ENCODE data around the gene FNBP1L.

Gene FNBP1L

DNA sequence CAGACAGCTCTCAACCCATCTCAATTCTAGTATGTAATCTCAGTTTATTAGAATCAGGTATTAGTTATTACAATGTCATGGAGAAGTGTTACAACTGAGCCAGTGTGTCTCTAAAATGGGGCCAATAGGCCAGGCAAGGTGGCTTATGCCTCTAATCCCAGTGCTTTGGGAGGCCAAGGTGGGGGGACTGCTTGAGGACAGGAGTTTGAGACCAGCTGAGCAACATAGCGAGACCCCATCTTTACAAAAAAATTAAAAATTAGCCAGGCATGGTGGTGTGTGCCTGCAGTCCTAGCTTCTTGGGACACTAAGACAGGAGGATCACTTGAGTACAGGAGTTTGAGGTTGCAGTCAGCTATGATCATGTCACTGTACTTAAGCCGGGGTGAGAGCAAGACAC, 128.8 kb downstream of the FNBP1L start:
- no peaks in the 10 kb centered on the region for H3K9me3 ChIP-seq (ENCODE audit: insufficient read depth, low read depth, low read length)
- H3K36me3 ChIP-seq (ENCODE audit: insufficient read depth, low read depth, low read length), result peaks cover 32% of the 10 kb centered on the region
- no peak overlapping the region for H3K27ac ChIP-seq (ENCODE audit: low read length)
- peaks cover 12% of the 10 kb centered on the region; the same call in 1 of the 2 replicates for H3K4me1 ChIP-seq (ENCODE audit: insufficient read depth, low read length)
- H3K27me3 ChIP-seq (ENCODE audit: insufficient read depth, low read length), result no peaks in the 10 kb centered on the region
- no peak overlapping the region for H3K4me3 ChIP-seq (ENCODE audit: low read length)
- H3K9ac ChIP-seq (ENCODE audit: low read depth, low read length), result no peak overlapping the region

DNA sequence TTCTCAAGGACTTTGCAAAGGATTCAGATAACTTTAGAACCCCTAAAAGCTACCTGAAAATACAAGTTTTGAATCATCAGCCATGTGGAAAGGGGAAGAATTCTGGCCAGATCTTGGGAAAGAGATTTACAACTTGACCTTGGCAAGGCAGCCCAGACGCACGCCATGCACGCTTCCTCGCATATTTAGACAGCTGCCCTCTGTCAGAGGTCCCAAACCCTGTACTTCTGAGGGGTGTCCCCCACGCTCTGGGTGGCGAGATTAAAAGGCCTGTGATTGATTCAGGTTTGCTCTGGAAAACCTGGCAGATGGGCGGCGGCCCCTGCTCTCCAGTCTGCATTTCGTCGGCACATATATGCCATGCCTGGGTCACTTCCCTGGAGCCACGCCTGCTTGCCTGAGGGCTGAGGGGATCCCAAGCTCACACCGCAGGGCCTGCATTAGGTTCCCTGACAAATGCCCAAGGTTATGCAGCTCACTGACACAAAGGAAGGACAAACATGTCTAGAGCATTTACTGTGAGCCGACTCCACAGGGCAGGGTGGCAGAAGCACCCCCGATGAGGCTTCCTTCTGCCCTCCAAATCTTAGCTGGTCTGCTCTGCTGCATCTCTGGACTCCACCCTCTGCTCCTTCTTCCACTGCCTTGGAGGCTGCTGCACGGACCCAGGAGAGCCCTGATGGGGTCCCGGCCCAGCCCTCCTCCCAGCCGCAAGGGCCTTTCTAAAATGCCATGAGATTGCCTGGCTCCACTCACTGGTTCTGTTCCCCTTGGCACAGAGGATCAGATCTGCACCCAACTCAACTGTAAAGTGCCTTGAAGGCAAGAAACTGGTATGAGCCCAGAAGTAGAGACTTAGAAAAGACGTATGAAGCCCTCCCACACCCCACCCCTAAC, 129.9 kb downstream of the FNBP1L start:
- no peak overlapping the region for H3K27ac ChIP-seq (ENCODE audit: low read length)
- H3K9me3 ChIP-seq (ENCODE audit: insufficient read depth, low read depth, low read length), result no peaks in the 10 kb centered on the region
- no peak overlapping the region for H3K4me3 ChIP-seq (ENCODE audit: low read length)
- H3K36me3 ChIP-seq (ENCODE audit: insufficient read depth, low read depth, low read length), result peaks cover 37% of the 10 kb centered on the region
- no peak overlapping the region for H3K9ac ChIP-seq (ENCODE audit: low read depth, low read length)
- H3K4me1 ChIP-seq (ENCODE audit: insufficient read depth, low read length), result peaks cover 2% of the 10 kb centered on the region; the same call in 1 of the 2 replicates
- no peaks in the 10 kb centered on the region for H3K27me3 ChIP-seq (ENCODE audit: insufficient read depth, low read length)

DNA sequence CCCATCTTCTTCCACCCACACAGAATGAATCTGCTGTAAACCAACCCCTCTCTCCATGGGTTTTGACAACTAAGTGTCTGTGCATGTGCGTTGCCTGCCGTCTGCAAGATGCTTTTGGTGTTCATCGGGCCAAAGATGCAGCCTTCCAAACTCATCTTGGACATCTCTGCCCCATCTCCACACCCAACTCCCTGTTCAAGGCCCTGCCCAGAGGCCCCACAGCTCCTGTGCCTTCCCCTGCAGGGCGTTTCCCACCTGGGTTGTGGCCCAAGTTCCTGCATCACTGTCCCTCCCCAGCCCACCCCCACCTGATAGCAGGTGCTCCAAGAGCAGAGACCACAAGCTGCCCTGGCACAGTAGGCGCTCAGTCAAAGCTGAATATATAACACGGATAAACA, 130.5 kb downstream of the FNBP1L start:
- H3K27me3 ChIP-seq (ENCODE audit: insufficient read depth, low read length), result no peaks in the 10 kb centered on the region
- no peak overlapping the region for H3K4me3 ChIP-seq (ENCODE audit: low read length)
- H3K9ac ChIP-seq (ENCODE audit: low read depth, low read length), result no peak overlapping the region
- H3K9me3 ChIP-seq (ENCODE audit: insufficient read depth, low read depth, low read length), result no peaks in the 10 kb centered on the region
- H3K4me1 ChIP-seq (ENCODE audit: insufficient read depth, low read length), result 0 out of 2 replicates have a peak, but pooled peaks cover 2% of the 10 kb centered on the region
- H3K27ac ChIP-seq (ENCODE audit: low read length), result no peak overlapping the region
- H3K36me3 ChIP-seq (ENCODE audit: insufficient read depth, low read depth, low read length), result peaks cover 38% of the 10 kb centered on the region

DNA sequence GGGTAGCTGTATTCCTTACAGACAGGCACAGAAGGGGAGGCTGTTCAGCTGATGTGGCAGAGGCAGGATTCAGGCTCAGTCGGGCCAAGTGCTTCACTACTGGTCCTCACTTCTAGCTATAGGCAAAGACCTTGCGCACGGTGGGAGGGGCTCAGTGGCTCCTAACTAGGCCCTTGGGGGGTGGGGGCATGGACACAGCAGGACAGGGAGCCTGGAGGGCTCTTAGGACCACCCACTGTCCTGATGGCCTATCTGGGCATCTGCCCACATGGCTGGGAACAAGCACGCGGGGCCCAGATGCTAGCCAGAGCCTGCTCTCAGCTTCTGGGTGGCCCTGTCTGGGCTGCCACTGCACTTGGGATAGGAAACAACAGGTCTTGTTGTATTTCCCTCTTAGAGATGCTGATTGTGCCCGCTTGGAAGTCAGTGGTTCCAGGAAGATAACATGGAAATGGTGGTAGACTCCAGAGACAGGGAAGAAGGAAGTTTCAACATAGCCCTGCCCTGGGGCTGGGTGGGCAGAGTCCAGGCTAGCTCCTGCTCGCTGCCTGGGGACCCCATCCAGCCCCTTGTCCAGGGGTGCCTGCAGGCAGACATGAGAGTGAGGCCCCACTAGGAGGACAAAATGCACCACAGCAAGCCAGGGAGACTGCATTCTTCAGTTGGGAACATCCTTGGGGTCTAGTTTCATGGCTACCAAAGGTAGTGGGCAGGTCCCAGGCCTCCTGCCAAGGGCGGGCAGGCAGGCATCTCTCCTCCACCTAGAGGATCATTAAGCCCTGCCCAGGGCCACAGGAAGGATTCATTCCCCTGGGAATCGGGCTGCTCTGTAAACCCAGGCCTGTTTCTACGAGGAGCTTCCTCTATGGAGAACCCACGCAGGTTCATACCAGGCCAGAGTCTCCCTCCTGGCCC, 131.2 kb downstream of the FNBP1L start:
- Histone ChIP-seq H3K4me1 (ENCODE audit: insufficient read depth, low read length) (0 out of 2 replicates have a peak, but pooled peaks cover 2% of the 10 kb centered on the region), H3K27ac (ENCODE audit: low read length) (no peak overlapping the region), H3K9ac (ENCODE audit: low read depth, low read length) (no peak overlapping the region), H3K4me3 (ENCODE audit: low read length) (no peak overlapping the region), H3K27me3 (ENCODE audit: insufficient read depth, low read length) (no peaks in the 10 kb centered on the region), H3K36me3 (ENCODE audit: insufficient read depth, low read depth, low read length) (peaks cover 41% of the 10 kb centered on the region), H3K9me3 (ENCODE audit: insufficient read depth, low read depth, low read length) (no peaks in the 10 kb centered on the region)

DNA sequence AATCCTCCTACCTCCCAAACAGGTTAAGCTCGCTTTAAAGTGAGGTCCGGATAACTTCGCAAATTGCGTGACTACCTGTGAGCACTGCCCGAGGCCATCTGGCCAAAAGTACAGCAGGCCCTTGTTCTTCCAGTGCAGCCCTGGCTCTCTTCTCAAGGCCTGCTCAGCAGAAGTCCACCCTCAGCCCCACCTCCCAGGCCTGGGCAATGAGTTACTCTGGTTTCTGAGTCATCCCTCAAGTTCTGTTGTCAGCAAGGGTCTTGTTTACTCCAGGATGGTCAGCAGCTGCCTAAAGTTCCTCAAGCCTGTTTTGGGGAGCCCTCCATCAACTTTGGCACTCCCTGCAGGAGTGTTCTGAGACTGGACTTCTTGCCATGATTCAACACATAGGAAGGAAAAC, 132.0 kb downstream of the FNBP1L start:
- Histone ChIP-seq H3K36me3 (ENCODE audit: insufficient read depth, low read depth, low read length) (peaks cover 34% of the 10 kb centered on the region), H3K27me3 (ENCODE audit: insufficient read depth, low read length) (no peaks in the 10 kb centered on the region), H3K27ac (ENCODE audit: low read length) (no peak overlapping the region), H3K4me1 (ENCODE audit: insufficient read depth, low read length) (0 out of 2 replicates have a peak, but pooled peaks cover 2% of the 10 kb centered on the region), H3K9ac (ENCODE audit: low read depth, low read length) (no peak overlapping the region), H3K4me3 (ENCODE audit: low read length) (no peak overlapping the region), H3K9me3 (ENCODE audit: insufficient read depth, low read depth, low read length) (no peaks in the 10 kb centered on the region)

DNA sequence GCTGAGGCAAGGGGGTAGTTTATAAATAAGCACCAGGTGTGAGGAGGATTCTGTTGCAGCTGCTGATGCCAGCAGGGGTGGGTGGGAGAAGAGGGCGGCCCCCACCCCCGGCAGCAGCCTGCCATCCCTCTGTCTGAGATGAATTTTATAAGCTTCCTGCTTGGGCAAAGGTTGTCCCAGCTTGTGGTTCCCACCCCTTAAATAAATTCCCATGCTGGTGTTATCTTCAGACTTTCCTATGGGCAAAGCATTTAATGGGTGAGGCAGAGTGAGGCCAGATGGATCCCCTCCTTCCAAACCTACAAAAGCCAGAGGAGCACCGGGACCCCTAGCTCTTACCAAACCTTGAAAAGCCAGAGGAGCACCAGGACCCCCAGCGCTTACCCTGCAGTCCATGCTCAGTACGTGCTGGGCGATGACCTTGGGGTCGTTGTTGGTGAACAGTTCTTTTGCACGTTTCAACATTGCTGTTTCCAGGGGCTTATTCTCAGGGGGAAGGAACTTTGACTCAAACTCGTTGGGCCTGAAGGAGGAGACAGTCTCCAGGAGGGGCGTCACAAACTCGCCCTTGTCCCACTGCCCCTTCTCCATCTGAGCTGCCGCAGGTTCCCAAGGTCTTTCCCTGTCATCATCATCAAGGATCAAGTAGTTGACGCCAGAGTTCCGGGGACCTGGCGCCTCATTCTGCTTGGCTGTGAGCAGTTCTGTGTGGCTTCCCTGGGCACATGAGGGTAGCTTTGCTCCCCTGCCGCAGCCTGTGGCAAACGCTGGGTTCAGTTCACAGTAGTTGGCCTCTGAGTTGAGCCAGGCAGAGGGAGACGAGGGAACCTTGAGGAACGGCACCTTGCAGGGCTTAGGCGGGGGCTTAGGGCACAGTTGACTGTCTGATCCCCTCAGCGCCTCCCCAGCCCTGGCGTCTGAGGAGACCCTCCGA, 134.3 kb downstream of the FNBP1L start:
- Histone ChIP-seq H3K9me3 (ENCODE audit: insufficient read depth, low read depth, low read length) (no peaks in the 10 kb centered on the region), H3K36me3 (ENCODE audit: insufficient read depth, low read depth, low read length) (peaks cover 22% of the 10 kb centered on the region), H3K27ac (ENCODE audit: low read length) (no peak overlapping the region), H3K27me3 (ENCODE audit: insufficient read depth, low read length) (no peaks in the 10 kb centered on the region), H3K4me1 (ENCODE audit: insufficient read depth, low read length) (no peaks in the 10 kb centered on the region), H3K4me3 (ENCODE audit: low read length) (no peak overlapping the region), H3K9ac (ENCODE audit: low read depth, low read length) (no peak overlapping the region)

DNA sequence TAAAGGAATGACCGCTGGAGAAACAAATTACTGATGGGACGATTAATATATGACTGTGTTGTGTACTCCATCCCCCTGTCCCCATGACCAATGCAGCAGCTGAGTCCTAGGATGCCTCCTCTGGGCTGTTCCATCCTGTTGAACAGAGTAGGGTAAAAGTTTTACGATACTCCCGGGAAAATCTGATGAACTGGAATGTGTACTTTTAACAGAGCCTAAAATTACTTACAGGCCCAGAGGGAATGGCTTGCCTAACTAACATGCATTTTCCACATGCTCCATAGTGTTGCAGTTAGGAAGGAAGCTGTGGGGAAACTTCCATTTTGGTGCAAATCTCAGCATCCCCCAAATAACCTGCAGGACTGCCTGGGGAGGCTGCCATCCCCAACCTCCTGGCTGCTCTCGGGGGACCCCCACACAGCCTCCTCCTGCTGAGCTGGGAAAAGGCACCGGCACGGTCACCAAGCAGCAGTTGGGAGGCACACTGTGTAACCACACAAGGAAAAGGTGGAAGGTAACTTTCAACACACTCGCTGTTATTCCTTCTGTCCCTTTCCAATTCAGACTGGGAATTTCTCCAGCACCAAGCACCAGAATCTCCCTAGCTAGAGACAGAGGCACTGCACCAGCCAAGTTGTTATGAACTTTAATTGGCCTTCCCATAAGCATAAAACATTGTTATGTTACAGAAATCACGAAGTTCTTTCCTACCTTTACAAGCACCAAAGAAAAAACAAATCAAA, 136.5 kb downstream of the FNBP1L start:
- H3K4me3 ChIP-seq (ENCODE audit: low read length), result no peak overlapping the region
- H3K27ac ChIP-seq (ENCODE audit: low read length), result no peak overlapping the region
- H3K4me1 ChIP-seq (ENCODE audit: insufficient read depth, low read length), result no peaks in the 10 kb centered on the region
- no peaks in the 10 kb centered on the region for H3K27me3 ChIP-seq (ENCODE audit: insufficient read depth, low read length)
- H3K9ac ChIP-seq (ENCODE audit: low read depth, low read length), result no peak overlapping the region
- peaks cover 26% of the 10 kb centered on the region for H3K36me3 ChIP-seq (ENCODE audit: insufficient read depth, low read depth, low read length)
- no peaks in the 10 kb centered on the region for H3K9me3 ChIP-seq (ENCODE audit: insufficient read depth, low read depth, low read length)

DNA sequence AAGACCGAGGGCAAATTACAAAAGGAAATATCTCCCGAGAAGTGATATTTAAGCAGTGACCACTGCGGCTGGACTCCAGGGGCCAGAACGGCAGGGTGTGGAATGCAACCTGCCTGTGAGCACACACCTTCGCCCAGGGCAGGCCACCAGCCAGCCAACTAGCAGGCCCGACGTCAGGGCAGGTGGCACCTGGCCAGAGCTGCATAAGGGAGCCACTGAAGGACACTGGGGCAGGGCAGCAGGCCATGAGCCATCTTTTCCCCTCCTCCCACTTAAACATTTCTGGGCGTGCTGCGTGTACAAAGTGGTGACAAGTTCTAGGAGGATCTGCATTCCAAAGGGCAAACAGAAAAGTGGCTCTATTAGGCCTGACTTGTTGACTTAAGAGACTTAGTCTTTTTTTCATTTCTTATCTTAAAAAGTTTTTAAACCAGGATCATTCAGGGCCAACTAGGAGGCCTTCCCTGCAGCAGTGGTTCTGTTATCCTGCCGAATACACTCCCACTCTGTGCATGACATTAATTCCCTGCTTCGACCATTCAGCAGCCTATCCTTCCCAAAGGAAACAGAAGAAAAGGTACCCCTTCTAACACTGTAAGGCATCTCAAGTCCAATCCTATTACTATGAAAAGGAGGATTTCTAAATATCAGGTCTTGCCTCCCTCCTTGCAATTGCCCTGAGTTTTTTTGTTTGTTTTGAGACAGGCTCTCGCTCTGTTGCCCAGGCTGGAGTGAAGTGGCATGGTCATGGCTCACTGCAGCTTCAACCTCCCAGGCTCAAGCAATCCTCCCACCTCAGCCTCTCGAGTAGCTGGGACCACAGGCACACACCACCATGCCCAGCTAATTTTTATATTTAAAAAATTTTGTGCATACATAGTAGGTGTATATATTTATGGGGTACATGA, 137.4 kb downstream of the FNBP1L start:
- Histone ChIP-seq H3K4me1 (ENCODE audit: insufficient read depth, low read length) (no peaks in the 10 kb centered on the region), H3K27me3 (ENCODE audit: insufficient read depth, low read length) (no peaks in the 10 kb centered on the region), H3K4me3 (ENCODE audit: low read length) (no peak overlapping the region), H3K36me3 (ENCODE audit: insufficient read depth, low read depth, low read length) (peaks cover 31% of the 10 kb centered on the region), H3K9me3 (ENCODE audit: insufficient read depth, low read depth, low read length) (no peaks in the 10 kb centered on the region), H3K9ac (ENCODE audit: low read depth, low read length) (no peak overlapping the region), H3K27ac (ENCODE audit: low read length) (no peak overlapping the region)

DNA sequence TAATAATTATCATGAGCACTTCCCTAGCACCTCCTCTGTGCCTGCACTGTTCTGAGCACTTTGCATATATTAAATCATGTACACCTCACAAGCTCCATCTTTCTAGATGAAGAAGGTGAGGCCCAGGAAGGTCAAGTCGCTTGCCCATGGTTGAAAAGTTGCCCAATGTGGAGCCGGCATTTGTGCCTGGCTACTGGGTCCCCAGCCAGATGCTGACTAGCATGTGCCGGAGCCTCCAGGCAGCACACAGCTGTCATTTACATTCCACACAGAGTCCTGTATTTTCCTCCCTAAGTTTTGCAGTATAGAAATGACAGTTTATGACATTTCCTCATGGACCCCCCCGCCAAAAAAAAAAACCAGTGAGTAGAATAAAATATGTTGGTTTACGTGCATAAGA, 139.4 kb downstream of the FNBP1L start:
- H3K4me3 ChIP-seq (ENCODE audit: low read length), result no peak overlapping the region
- peaks cover 23% of the 10 kb centered on the region for H3K36me3 ChIP-seq (ENCODE audit: insufficient read depth, low read depth, low read length)
- H3K4me1 ChIP-seq (ENCODE audit: insufficient read depth, low read length), result no peaks in the 10 kb centered on the region
- no peak overlapping the region for H3K27ac ChIP-seq (ENCODE audit: low read length)
- H3K9ac ChIP-seq (ENCODE audit: low read depth, low read length), result no peak overlapping the region
- H3K27me3 ChIP-seq (ENCODE audit: insufficient read depth, low read length), result no peaks in the 10 kb centered on the region
- H3K9me3 ChIP-seq (ENCODE audit: insufficient read depth, low read depth, low read length), result no peaks in the 10 kb centered on the region

DNA sequence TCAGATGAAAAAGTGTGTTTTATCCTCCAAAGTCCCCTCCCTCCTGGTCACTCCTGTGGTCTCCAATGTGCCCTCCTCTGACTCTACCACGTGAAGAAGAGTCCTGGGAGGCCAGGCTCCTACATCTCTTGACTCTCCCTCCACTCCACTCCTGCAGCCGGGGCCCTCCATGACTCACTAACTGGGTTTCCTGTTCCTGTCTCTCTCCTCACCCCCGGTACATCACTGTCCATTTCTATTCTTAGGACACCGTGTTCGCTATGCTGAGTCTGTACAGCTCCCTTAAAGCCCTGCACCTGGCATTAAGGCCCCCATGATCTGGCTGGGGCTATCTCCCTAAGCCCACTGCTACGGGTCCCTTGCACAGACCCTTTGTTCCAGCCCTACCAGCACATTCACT, 140.3 kb downstream of the FNBP1L start:
- Histone ChIP-seq H3K9ac (ENCODE audit: low read depth, low read length) (no peak overlapping the region), H3K27me3 (ENCODE audit: insufficient read depth, low read length) (no peaks in the 10 kb centered on the region), H3K9me3 (ENCODE audit: insufficient read depth, low read depth, low read length) (no peaks in the 10 kb centered on the region), H3K27ac (ENCODE audit: low read length) (no peak overlapping the region), H3K4me1 (ENCODE audit: insufficient read depth, low read length) (no peaks in the 10 kb centered on the region), H3K4me3 (ENCODE audit: low read length) (no peak overlapping the region), H3K36me3 (ENCODE audit: insufficient read depth, low read depth, low read length) (peaks cover 21% of the 10 kb centered on the region)

All from iPS-20b (cell line).